OCI-LY1 (cell line): ENCODE measurements around the gene ACBD7.

ENCODE experiments used
- H2AFZ ChIP-seq: fragments of 200-600 bp; sonication (generic), shearing (Covaris generic); 2 replicates; pipeline ENCODE4 v1.6.0; 2014; ENCODE audit warnings: antibody characterized with exemption, mild to moderate bottlenecking, low read length
- H3F3A ChIP-seq: fragments of 200-600 bp; sonication (generic), shearing (Covaris generic); 2 replicates; pipeline ENCODE4 v1.6.0; 2014; ENCODE audit warnings: mild to moderate bottlenecking, antibody characterized with exemption, low read length, moderate library complexity; ENCODE audit not compliant: insufficient read depth
- H3K27ac ChIP-seq: fragments of 200-600 bp; sonication (generic); 2 replicates; pipeline ENCODE4 v1.5.1; 2014; ENCODE audit warnings: low read length, mixed run types, mild to moderate bottlenecking, low read depth; ENCODE audit not compliant: poor library complexity, severe bottlenecking
- H3K27me3 ChIP-seq: fragments of 200-600 bp; sonication (generic); 2 replicates; pipeline ENCODE4 v1.6.0; 2014; ENCODE audit warnings: antibody characterized with exemption, mild to moderate bottlenecking, low read length, moderate library complexity; ENCODE audit not compliant: insufficient read depth
- H3K36me3 ChIP-seq: fragments of 200-600 bp; sonication (generic); 2 replicates; pipeline ENCODE4 v1.6.1; 2014; ENCODE audit warnings: mild to moderate bottlenecking, antibody characterized with exemption, low read length, moderate library complexity, mixed read lengths; ENCODE audit not compliant: insufficient read depth
- H3K4me1 ChIP-seq: fragments of 200-600 bp; sonication (generic); 2 replicates; pipeline ENCODE4 v1.5.1; 2014; ENCODE audit warnings: mild to moderate bottlenecking, low read length, moderate library complexity; ENCODE audit not compliant: insufficient read depth, severe bottlenecking
- H3K4me2 ChIP-seq: fragments of 200-600 bp; sonication (generic), shearing (Covaris generic); 2 replicates; pipeline ENCODE4 v1.6.1; 2014; ENCODE audit warnings: low read length
- H3K4me3 ChIP-seq: fragments of 200-600 bp; sonication (generic); 2 replicates; pipeline ENCODE4 v1.5.1; 2014; ENCODE audit warnings: low read length, low read depth, mild to moderate bottlenecking, mixed read lengths; ENCODE audit not compliant: poor library complexity, severe bottlenecking
- H3K79me2 ChIP-seq: fragments of 200-600 bp; shearing (Covaris generic); 2 replicates; pipeline ENCODE4 v1.6.1; 2016; ENCODE audit warnings: mixed run types, low read length, mixed read lengths; ENCODE audit not compliant: insufficient read depth
- H3K9ac ChIP-seq: fragments of 200-600 bp; sonication (generic), shearing (Covaris generic); 2 replicates; pipeline ENCODE4 v1.6.1; 2014; ENCODE audit warnings: mild to moderate bottlenecking, low read length, mixed read lengths
- H3K9me2 ChIP-seq: fragments of 200-600 bp; sonication (generic), shearing (Covaris generic); 2 replicates; pipeline ENCODE4 v1.6.1; 2014; ENCODE audit warnings: low read depth, mild to moderate bottlenecking, low read length, mixed read lengths
- H3K9me3 ChIP-seq: fragments of 200-600 bp; shearing (Covaris generic); 2 replicates; pipeline ENCODE4 v1.6.1; 2014; ENCODE audit warnings: low read length, mixed read lengths
- H4K20me1 ChIP-seq: fragments of 200-600 bp; sonication (generic), shearing (Covaris generic); 2 replicates; pipeline ENCODE4 v1.6.0; 2016; ENCODE audit warnings: mild to moderate bottlenecking, low read length; ENCODE audit not compliant: insufficient read depth
- EZH2 ChIP-seq: fragments of 200-600 bp; sonication (generic), shearing (Covaris generic); IDR thresholded peaks from 2 replicates; pipeline ENCODE4 v1.8.0; 2017; ENCODE audit warnings: borderline replicate concordance, mixed run types, mild to moderate bottlenecking, antibody characterized with exemption, low read length, moderate library complexity, mixed read lengths
- TF ChIP-seq, protein P1 (sequence below): fragments of 200-600 bp; sonication (generic), shearing (Covaris generic); IDR thresholded peaks from 2 replicates; pipeline ENCODE4 v1.5.1; 2017; ENCODE audit warnings: mild to moderate bottlenecking, antibody characterized with exemption, low read length, moderate library complexity, mixed read lengths

ACBD7 gene

GRCh38 chr10:15106352-15107013 is 17.9 kb upstream of the ACBD7 start:
- peaks cover 42% of the 10 kb centered on the region for H3K36me3 ChIP-seq
- no peak overlapping the region for H2AFZ ChIP-seq
- H3K27ac ChIP-seq = no peak overlapping the region

DNA sequence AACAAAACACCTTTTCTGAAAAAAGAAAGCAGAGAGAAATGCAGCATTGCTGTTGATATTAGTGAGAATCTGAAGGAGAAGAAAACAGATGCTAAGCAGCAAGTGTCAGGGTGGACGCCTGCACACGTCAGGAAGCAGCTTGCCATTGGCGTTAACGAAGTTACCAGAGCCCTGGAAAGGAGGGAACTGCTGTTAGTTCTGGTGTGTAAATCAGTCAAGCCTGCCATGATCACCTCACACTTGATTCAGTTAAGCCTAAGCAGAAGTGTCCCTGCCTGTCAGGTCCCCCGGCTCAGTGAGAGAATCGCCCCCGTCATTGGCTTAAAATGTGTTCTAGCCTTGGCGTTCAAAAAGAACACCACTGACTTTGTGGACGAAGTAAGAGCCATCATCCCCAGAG is 14.9 kb upstream of the ACBD7 start:
- Histone ChIP-seq H3K4me3 (no peak overlapping the region), H4K20me1 (no peaks in the 10 kb centered on the region), H3K9me3 (no peaks in the 10 kb centered on the region), H3K9ac (no peak overlapping the region), H3F3A (0 out of 2 replicates have a peak, but pooled peaks cover 7% of the 10 kb centered on the region), H3K4me1 (peaks cover 6% of the 10 kb centered on the region), H2AFZ (no peak overlapping the region), H3K79me2 (peaks cover 15% of the 10 kb centered on the region; the same call in 1 of the 2 replicates), H3K4me2 (no peak overlapping the region), H3K27ac (no peak overlapping the region), H3K9me2 (no peaks in the 10 kb centered on the region), H3K27me3 (no peaks in the 10 kb centered on the region), H3K36me3 (peaks cover 49% of the 10 kb centered on the region)
- TF ChIP-seq EZH2 = no peak
- TF ChIP-seq, protein P1, sequence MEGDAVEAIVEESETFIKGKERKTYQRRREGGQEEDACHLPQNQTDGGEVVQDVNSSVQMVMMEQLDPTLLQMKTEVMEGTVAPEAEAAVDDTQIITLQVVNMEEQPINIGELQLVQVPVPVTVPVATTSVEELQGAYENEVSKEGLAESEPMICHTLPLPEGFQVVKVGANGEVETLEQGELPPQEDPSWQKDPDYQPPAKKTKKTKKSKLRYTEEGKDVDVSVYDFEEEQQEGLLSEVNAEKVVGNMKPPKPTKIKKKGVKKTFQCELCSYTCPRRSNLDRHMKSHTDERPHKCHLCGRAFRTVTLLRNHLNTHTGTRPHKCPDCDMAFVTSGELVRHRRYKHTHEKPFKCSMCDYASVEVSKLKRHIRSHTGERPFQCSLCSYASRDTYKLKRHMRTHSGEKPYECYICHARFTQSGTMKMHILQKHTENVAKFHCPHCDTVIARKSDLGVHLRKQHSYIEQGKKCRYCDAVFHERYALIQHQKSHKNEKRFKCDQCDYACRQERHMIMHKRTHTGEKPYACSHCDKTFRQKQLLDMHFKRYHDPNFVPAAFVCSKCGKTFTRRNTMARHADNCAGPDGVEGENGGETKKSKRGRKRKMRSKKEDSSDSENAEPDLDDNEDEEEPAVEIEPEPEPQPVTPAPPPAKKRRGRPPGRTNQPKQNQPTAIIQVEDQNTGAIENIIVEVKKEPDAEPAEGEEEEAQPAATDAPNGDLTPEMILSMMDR = no peak

More at GRCh38 chr10:15106352-15107013, 17.9 kb upstream of the ACBD7 start:
- no peaks in the 10 kb centered on the region for H4K20me1 ChIP-seq
- no peak overlapping the region for H3K9ac ChIP-seq
- TF ChIP-seq, protein P1 = peak; percentile 94
- no peak for TF ChIP-seq EZH2
- no peak overlapping the region for H3K4me2 ChIP-seq
- H3K9me3 ChIP-seq = no peaks in the 10 kb centered on the region
- H3F3A ChIP-seq = 0 out of 2 replicates have a peak, but pooled peaks cover 7% of the 10 kb centered on the region
- H3K4me1 ChIP-seq = no peaks in the 10 kb centered on the region
- H3K79me2 ChIP-seq = no peaks in the 10 kb centered on the region
- H3K9me2 ChIP-seq = no peaks in the 10 kb centered on the region
- H3K27me3 ChIP-seq = no peaks in the 10 kb centered on the region
- H3K4me3 ChIP-seq = no peak overlapping the region

GRCh38 chr10:15099886-15100285 is 11.3 kb upstream of the ACBD7 start:
- H3K9me3 ChIP-seq = no peaks in the 10 kb centered on the region
- H3K79me2 ChIP-seq = peaks cover 24% of the 10 kb centered on the region
- H3K27ac ChIP-seq = no peak overlapping the region
- H3K27me3 ChIP-seq = no peaks in the 10 kb centered on the region
- H3K4me1 ChIP-seq = peaks cover 18% of the 10 kb centered on the region
- no peak overlapping the region for H3K4me3 ChIP-seq
- no peaks in the 10 kb centered on the region for H3F3A ChIP-seq
- H3K4me2 ChIP-seq = no peak overlapping the region
- no peaks in the 10 kb centered on the region for H3K9me2 ChIP-seq
- no peaks in the 10 kb centered on the region for H4K20me1 ChIP-seq
- peaks cover 37% of the 10 kb centered on the region for H3K36me3 ChIP-seq
- H2AFZ ChIP-seq = no peak overlapping the region
- H3K9ac ChIP-seq = no peak overlapping the region
- TF ChIP-seq, protein P1 = no peak
- no peak for TF ChIP-seq EZH2
